ES-I3 (cell line): ENCODE measurements around the gene ZNF563.
"Not testable (repeated sequence)": the region's sequence is repeated elsewhere in the genome, so short reads cannot be mapped to it uniquely, and the experiment has no call there.

Experiments
- H3K36me3 ChIP-seq: 2 replicates; pipeline ENCODE4 v1.6.1; 2013; ENCODE audit warnings: mild to moderate bottlenecking, low read length, control low read depth, moderate library complexity; ENCODE audit not compliant: insufficient read depth
- H3K4me1 ChIP-seq: 2 replicates; pipeline ENCODE4 v1.6.1; 2013; ENCODE audit warnings: mild to moderate bottlenecking, control low read depth, low read length; ENCODE audit not compliant: insufficient read depth
- H3K9ac ChIP-seq: 2 replicates; pipeline ENCODE4 v1.6.1; 2013; ENCODE audit warnings: low read depth, mild to moderate bottlenecking, low read length, moderate library complexity
- H3K9me3 ChIP-seq: 2 replicates; pipeline ENCODE4 v1.6.1; 2013; ENCODE audit warnings: mild to moderate bottlenecking, low read length, moderate library complexity; ENCODE audit not compliant: control insufficient read depth, insufficient read depth

The ZNF563 gene

GRCh38 chr19:12333162-12334159 lies at the start of gene ZNF563:
Gene ZNF563 (minus strand): TSS chr19:12333633. CDS start chr19:12333482, 151 bp downstream.
- no peaks in the 10 kb centered on the region for H3K36me3 ChIP-seq
- peak within 1 kb of the TSS; percentile 45 for H3K9ac ChIP-seq

GRCh38 chr19:12380444-12380737 lies 47.0 kb upstream of the ZNF563 start:
- Histone ChIP-seq H3K4me1 (no peaks in the 10 kb centered on the region), H3K9me3 (peaks cover 6% of the 10 kb centered on the region; the same call in 1 of the 2 replicates), H3K9ac (no peak overlapping the region), H3K36me3 (no peaks in the 10 kb centered on the region; the same call in 1 of the 2 replicates)

More at GRCh38 chr19:12333162-12334159, at the start of gene ZNF563:
- no peaks in the 10 kb centered on the region for H3K9me3 ChIP-seq
- no peaks in the 10 kb centered on the region for H3K4me1 ChIP-seq

GRCh38 chr19:12379732-12380443 lies 46.5 kb upstream of the ZNF563 start:
- Histone ChIP-seq H3K36me3 (no peaks in the 10 kb centered on the region; the same call in 1 of the 2 replicates), H3K4me1 (no peaks in the 10 kb centered on the region), H3K9me3 (peaks cover 6% of the 10 kb centered on the region; the same call in 1 of the 2 replicates), H3K9ac (no peak overlapping the region)

- no peaks in the 10 kb centered on the region for H3K36me3 ChIP-seq
- H3K9ac ChIP-seq = no peak overlapping the region
- H3K4me1 ChIP-seq = no peaks in the 10 kb centered on the region
- peaks cover 4% of the 10 kb centered on the region; the same call in 1 of the 2 replicates for H3K9me3 ChIP-seq
Measured at GRCh38 chr19:12374026-12374425, 40.6 kb upstream of the ZNF563 start.

GRCh38 chr19:12365236-12366162 lies 32.1 kb upstream of the ZNF563 start, which contains the start of gene ZNF442:
Gene ZNF442 (minus strand): TSS chr19:12365683. CDS start chr19:12363631, 2,052 bp downstream.
- no peaks in the 10 kb centered on the region for H3K36me3 ChIP-seq
- H3K4me1 ChIP-seq = no peaks in the 10 kb centered on the region
- no peaks in the 10 kb centered on the region for H3K9me3 ChIP-seq
- peak within 1 kb of the TSS; percentile 12 for H3K9ac ChIP-seq

- Histone ChIP-seq H3K36me3 (no peaks in the 10 kb centered on the region), H3K4me1 (no peaks in the 10 kb centered on the region), H3K9me3 (no peaks in the 10 kb centered on the region), H3K9ac (peak overlapping the region; percentile 12)
Measured at GRCh38 chr19:12364391-12365235, 31.2 kb upstream of the ZNF563 start.

GRCh38 chr19:12362236-12362635 lies 28.8 kb upstream of the ZNF563 start:
- not testable (repeated sequence) for H3K9me3 ChIP-seq, H3K4me1 ChIP-seq, H3K36me3 ChIP-seq, H3K9ac ChIP-seq

- Histone ChIP-seq H3K4me1 (no peaks in the 10 kb centered on the region), H3K9me3 (no peaks in the 10 kb centered on the region), H3K36me3 (no peaks in the 10 kb centered on the region; the same call in 1 of the 2 replicates), H3K9ac (no peak overlapping the region)
Measured at GRCh38 chr19:12353375-12353774, 19.9 kb upstream of the ZNF563 start.

- no peaks in the 10 kb centered on the region; the same call in 1 of the 2 replicates for H3K9me3 ChIP-seq
- no peaks in the 10 kb centered on the region for H3K4me1 ChIP-seq
- no peak overlapping the region for H3K9ac ChIP-seq
- H3K36me3 ChIP-seq = no peaks in the 10 kb centered on the region; the same call in 1 of the 2 replicates
Measured at GRCh38 chr19:12350890-12351197, 17.4 kb upstream of the ZNF563 start.

GRCh38 chr19:12350185-12350889 lies 16.9 kb upstream of the ZNF563 start:
- Histone ChIP-seq H3K9ac (no peak overlapping the region), H3K4me1 (no peaks in the 10 kb centered on the region), H3K9me3 (no peaks in the 10 kb centered on the region; the same call in 1 of the 2 replicates), H3K36me3 (no peaks in the 10 kb centered on the region; the same call in 1 of the 2 replicates)

- no peaks in the 10 kb centered on the region; the same call in 1 of the 2 replicates for H3K36me3 ChIP-seq
- H3K9me3 ChIP-seq = no peaks in the 10 kb centered on the region; the same call in 1 of the 2 replicates
- H3K4me1 ChIP-seq = no peaks in the 10 kb centered on the region
- H3K9ac ChIP-seq = no peak overlapping the region
Measured at GRCh38 chr19:12346896-12347295, 13.5 kb upstream of the ZNF563 start.

- H3K9me3 ChIP-seq = peaks cover 4% of the 10 kb centered on the region; the same call in 1 of the 2 replicates
- no peaks in the 10 kb centered on the region for H3K4me1 ChIP-seq
- no peaks in the 10 kb centered on the region for H3K36me3 ChIP-seq
- no peak overlapping the region for H3K9ac ChIP-seq
Measured at GRCh38 chr19:12345197-12345596, 11.8 kb upstream of the ZNF563 start.
